NCI-H1436 (cell line): ENCODE measurements around the gene PSME3IP1.
"Not testable (repeated sequence)": the region's sequence is repeated elsewhere in the genome, so short reads cannot be mapped to it uniquely, and the experiment has no call there.

ENCODE experiments used
- DNase-seq: peaks from one replicate; lab custom pipeline; 2025; lab: John Stamatoyannopoulos, UW

Gene PSME3IP1

GRCh38 chr16:57185945-57186871, at the start of gene PSME3IP1, which contains the start of gene RSPRY1:
PSME3IP1 (minus strand) TSS chr16:57186039; CDS start chr16:57173854, 12,185 bp downstream.
RSPRY1 (plus strand) TSS chr16:57186329; CDS start chr16:57204659, 18,330 bp downstream.
- DNase-seq: peak; percentile 99

- DNase-seq: peak; percentile 58
Observed at GRCh38 chr16:57235128-57236021, 49.5 kb upstream of the PSME3IP1 start.

- DNase-seq: no peak
Observed at GRCh38 chr16:57234707-57235092, 48.9 kb upstream of the PSME3IP1 start.

- no peak for DNase-seq
Observed at GRCh38 chr16:57233944-57234706, 48.3 kb upstream of the PSME3IP1 start.

- DNase-seq: no peak
Observed at GRCh38 chr16:57231821-57232350, 46.0 kb upstream of the PSME3IP1 start.

GRCh38 chr16:57229079-57229478, 43.2 kb upstream of the PSME3IP1 start:
- no peak for DNase-seq

GRCh38 chr16:57226701-57227621, 41.1 kb upstream of the PSME3IP1 start:
- no peak for DNase-seq

GRCh38 chr16:57225978-57226377, 40.1 kb upstream of the PSME3IP1 start:
- DNase-seq: no peak

- DNase-seq: no peak
Observed at GRCh38 chr16:57224651-57225335, 39.0 kb upstream of the PSME3IP1 start.

- no peak for DNase-seq
Observed at GRCh38 chr16:57223057-57223456, 37.2 kb upstream of the PSME3IP1 start.

GRCh38 chr16:57216968-57217367, 31.1 kb upstream of the PSME3IP1 start:
- no peak for DNase-seq

- DNase-seq: no peak
Observed at GRCh38 chr16:57213462-57213861, 27.6 kb upstream of the PSME3IP1 start.

- DNase-seq: no peak
Observed at GRCh38 chr16:57209780-57210179, 23.9 kb upstream of the PSME3IP1 start.

- no peak for DNase-seq
Observed at GRCh38 chr16:57208926-57209325, 23.1 kb upstream of the PSME3IP1 start.

GRCh38 chr16:57204675-57205074, 18.8 kb upstream of the PSME3IP1 start:
- DNase-seq: no peak

GRCh38 chr16:57203451-57203850, 17.6 kb upstream of the PSME3IP1 start:
- no peak for DNase-seq

GRCh38 chr16:57202095-57202886, 16.5 kb upstream of the PSME3IP1 start:
- no peak for DNase-seq

- DNase-seq: not testable (repeated sequence)
Observed at GRCh38 chr16:57200926-57201325, 15.1 kb upstream of the PSME3IP1 start.

- DNase-seq: not testable (repeated sequence)
Observed at GRCh38 chr16:57200321-57200720, 14.5 kb upstream of the PSME3IP1 start.
